GM12874 (cell line): ENCODE data around the gene SLC2A8.
A peak's percentile ranks its signal among the peaks of the same experiment; 100 is the strongest.

ENCODE experiments used
- CTCF ChIP-seq: IDR thresholded peaks from 2 replicates; pipeline ENCODE4 v1.5.1; 2011; ENCODE audit warnings: low read depth, mild to moderate bottlenecking, control low read depth, low read length, moderate library complexity; ENCODE audit not compliant: insufficient read depth

SLC2A8 gene

DNA sequence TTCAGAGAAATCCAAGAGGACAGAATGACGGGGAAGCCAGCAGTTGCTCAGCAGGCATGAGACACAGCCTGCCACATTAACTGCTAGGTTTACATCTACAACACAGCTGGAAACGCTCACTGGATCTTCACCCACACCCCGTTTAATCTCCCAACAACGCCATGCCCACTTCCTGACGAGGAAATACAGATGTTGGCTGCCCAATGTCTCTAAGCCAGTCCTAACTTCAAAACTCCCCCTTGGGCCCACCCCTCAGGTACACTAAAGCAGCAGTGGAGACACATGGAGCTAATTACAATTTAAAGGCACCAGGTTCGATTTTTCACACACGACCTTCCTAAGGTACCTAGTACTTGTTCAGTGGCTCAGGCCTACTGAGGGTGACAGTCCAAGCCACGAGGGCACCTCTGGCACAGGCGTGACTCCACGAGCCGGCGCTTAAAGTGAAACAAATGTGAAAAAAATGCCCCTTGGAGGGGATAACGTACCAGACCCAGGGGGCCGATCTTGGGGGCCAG, 53.3 kb downstream of the SLC2A8 start:
- TF ChIP-seq CTCF, result no peak

- TF ChIP-seq CTCF, result no peak
Measured at GRCh38 chr9:127450830-127451607, 54.0 kb downstream of the SLC2A8 start, which contains the start of the genes LRSAM1 and RPL12. Gene LRSAM1 (plus strand): TSS chr9:127451510. CDS start chr9:127454528, 3,018 bp downstream. Gene RPL12 (minus strand): TSS chr9:127451406. CDS start chr9:127451317, 89 bp downstream.

DNA sequence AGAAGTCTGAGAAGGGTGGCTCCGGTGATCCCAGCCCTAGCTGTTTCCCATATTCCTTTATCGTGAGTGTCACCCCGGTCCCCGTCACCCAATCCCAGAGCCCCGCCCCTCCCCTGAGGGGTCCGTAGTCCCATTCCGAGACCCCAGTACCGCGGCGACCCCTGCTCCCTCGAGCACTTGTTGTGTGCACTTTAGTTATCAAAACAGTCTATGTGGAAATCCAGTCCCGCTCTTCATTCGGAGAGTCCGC, 54.6 kb downstream of the SLC2A8 start:
- TF ChIP-seq CTCF, result no peak

- TF ChIP-seq CTCF, result no peak
Measured at GRCh38 chr9:127451858-127452656, 55.1 kb downstream of the SLC2A8 start.

GRCh38 chr9:127452691-127453090, 55.7 kb downstream of the SLC2A8 start:
- no peak for TF ChIP-seq CTCF

- TF ChIP-seq CTCF, result peak; percentile 56
Measured at GRCh38 chr9:127455324-127455992, 58.5 kb downstream of the SLC2A8 start.

- no peak for TF ChIP-seq CTCF
Measured at GRCh38 chr9:127457191-127457878, 60.4 kb downstream of the SLC2A8 start.
